Endodermal cell (in vitro differentiated cells): ENCODE data around the gene IL20RA. TPM values are rescaled to one million over a fixed set of nuclear protein-coding genes. Genes with fewer than 3 reads are reported as not detected.
"Not testable (repeated sequence)": the region's sequence is repeated elsewhere in the genome, so short reads cannot be mapped to it uniquely, and the experiment has no call there.

Experiments
- DNase-seq: peaks from one replicate; pipeline ENCODE4 v3.0.0-alpha.2; 2017
- H3K27ac ChIP-seq: 2 replicates; pipeline ENCODE4 v1.5.1; 2013; ENCODE audit warnings: mild to moderate bottlenecking, low read depth, low read length, moderate library complexity
- H3K27me3 ChIP-seq: 2 replicates; pipeline ENCODE4 v1.6.1; 2013; ENCODE audit warnings: mild to moderate bottlenecking, low read length, moderate library complexity; ENCODE audit not compliant: insufficient read depth, control insufficient read depth, poor library complexity, severe bottlenecking
- H3K36me3 ChIP-seq: 2 replicates; pipeline ENCODE4 v1.7.0; 2013; ENCODE audit warnings: mild to moderate bottlenecking, low read length, moderate library complexity; ENCODE audit not compliant: control insufficient read depth, insufficient read depth
- H3K4me1 ChIP-seq: one replicate; pipeline ENCODE4 v1.7.0; 2013; ENCODE audit warnings: low read length; ENCODE audit not compliant: control insufficient read depth, insufficient read depth
- H3K4me3 ChIP-seq: 2 replicates; pipeline ENCODE4 v1.5.1; 2013; ENCODE audit warnings: mild to moderate bottlenecking, low read length, moderate library complexity
- H3K9ac ChIP-seq: 2 replicates; pipeline ENCODE4 v1.6.1; 2013; ENCODE audit warnings: mild to moderate bottlenecking, low read length, moderate library complexity; ENCODE audit not compliant: poor library complexity, severe bottlenecking; ENCODE audit errors: extremely low read depth
- H3K9me3 ChIP-seq: 2 replicates; pipeline ENCODE4 v1.6.1; 2013; ENCODE audit warnings: mild to moderate bottlenecking, low read length, moderate library complexity; ENCODE audit not compliant: control insufficient read depth
- H3K27ac Mint-ChIP-seq: 2 replicates; pipeline ENCODE4 v1.8.0; 2020; ENCODE audit warnings: mixed read lengths
- H3K27me3 Mint-ChIP-seq: 2 replicates; pipeline ENCODE4 v1.8.0; 2021; ENCODE audit warnings: mild to moderate bottlenecking, mixed read lengths; ENCODE audit not compliant: insufficient read depth
- H3K36me3 Mint-ChIP-seq: 2 replicates; pipeline ENCODE4 v1.8.0; 2020; ENCODE audit warnings: low read depth, mixed read lengths
- H3K4me1 Mint-ChIP-seq: 2 replicates; pipeline ENCODE4 v1.8.0; 2020; ENCODE audit warnings: mixed read lengths
- H3K4me3 Mint-ChIP-seq: 2 replicates; pipeline ENCODE4 v1.8.0; 2020; ENCODE audit warnings: mild to moderate bottlenecking, moderate library complexity, mixed read lengths
- H3K9me3 Mint-ChIP-seq: 2 replicates; pipeline ENCODE4 v1.8.0; 2020; ENCODE audit warnings: mild to moderate bottlenecking, mixed read lengths
- CTCF ChIP-seq: fragments of 200-600 bp; sonication (generic); conservative IDR thresholded peaks from 2 replicates; pipeline ENCODE4 v1.5.0; 2021; ENCODE audit warnings: antibody characterized with exemption, mild to moderate bottlenecking
- WGBS, 2 experiments: methylation state at CpG; one replicate each; pipeline versions ENCODE4 v1.1.5 to v1.1.7; 2013; ENCODE audit warnings: missing lambda C conversion rate in 2 of 2, mixed read lengths in 1 of 2; ENCODE audit not compliant: insufficient coverage in 1 of 2, insufficient read length in 1 of 2; 5-methylcytosine and 5-hydroxymethylcytosine counted together
- total RNA-seq, 2 donors: library from RNA; stranded (reverse); fragmentation: NEBNext Ultra II Directional in 1 of 2; extraction: Animal tissue kit (Norgen Biotek cat#: 25700) in 1 of 2; gene quantifications; 2 replicates in 1 of 2; 3 replicates in 1 of 2; pipeline ENCODE4 v1.2.1, GENCODE V29; 2021

The IL20RA gene
- total RNA-seq, 2 donors from 2014 or later = 0.13 to 0.57 TPM

DNA sequence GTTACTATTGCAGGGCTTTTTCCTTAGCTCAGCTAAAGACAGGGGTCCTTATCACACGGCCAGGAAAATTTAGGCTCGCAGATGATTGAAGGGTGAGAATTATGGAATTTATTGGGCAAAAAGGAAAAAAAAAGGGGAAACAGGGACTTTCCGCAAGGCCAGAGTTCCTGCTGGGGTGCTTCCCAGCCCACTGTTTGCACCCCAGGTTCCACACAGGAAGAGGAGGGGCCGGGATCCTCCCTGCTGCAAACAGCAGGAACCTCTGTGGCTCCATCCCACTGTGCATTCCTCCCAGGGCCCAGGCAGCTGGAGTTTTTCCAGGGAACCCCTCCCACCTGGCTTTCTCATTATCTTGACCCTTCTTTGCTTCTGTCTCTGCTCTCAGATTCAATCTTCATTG is 35.9 kb upstream of the IL20RA start:
- Mint-ChIP-seq H3K4me3 (no peak overlapping the region), H3K27ac (no peak overlapping the region), H3K36me3 (no peaks in the 10 kb centered on the region), H3K27me3 (no peaks in the 10 kb centered on the region), H3K9me3 (peaks cover 1% of the 10 kb centered on the region), H3K4me1 (peaks cover 3% of the 10 kb centered on the region)
- H3K9me3 ChIP-seq = no peaks in the 10 kb centered on the region
- H3K9ac ChIP-seq = no peak overlapping the region
- no peaks in the 10 kb centered on the region for H3K4me1 ChIP-seq
- no peak for DNase-seq
- no peaks in the 10 kb centered on the region for H3K36me3 ChIP-seq
- TF ChIP-seq CTCF = no peak
- WGBS, 2 experiments = 80 to 100% methylated on average over 2 to 4 of the region's 4 CpGs
- H3K27me3 ChIP-seq = no peaks in the 10 kb centered on the region
- no peak overlapping the region for H3K27ac ChIP-seq
- H3K4me3 ChIP-seq = no peak overlapping the region

- peaks cover 33% of the 10 kb centered on the region for H3K9me3 Mint-ChIP-seq
- peaks cover 3% of the 10 kb centered on the region for H3K4me1 Mint-ChIP-seq
- no peak overlapping the region for H3K27ac Mint-ChIP-seq
- 75% methylated on average over 4 of the region's 4 CpGs for WGBS, 2 experiments
- no peaks in the 10 kb centered on the region for H3K9me3 ChIP-seq
- H3K27me3 Mint-ChIP-seq = peaks cover 10% of the 10 kb centered on the region
- H3K4me3 ChIP-seq = no peak overlapping the region
- no peaks in the 10 kb centered on the region for H3K36me3 ChIP-seq
- H3K27ac ChIP-seq = no peak overlapping the region
- peaks cover 2% of the 10 kb centered on the region for H3K36me3 Mint-ChIP-seq
- TF ChIP-seq CTCF = peak; percentile 94
- H3K27me3 ChIP-seq = no peaks in the 10 kb centered on the region
- no peak overlapping the region for H3K9ac ChIP-seq
- DNase-seq = peak; percentile 91
- no peaks in the 10 kb centered on the region for H3K4me1 ChIP-seq
- H3K4me3 Mint-ChIP-seq = no peak overlapping the region
These were observed 31.7 kb upstream of the IL20RA start for GRCh38 chr6:137076277-137077068.

GRCh38 chr6:137075790-137076189 is 31.0 kb upstream of the IL20RA start:
- 89% methylated on average over 3 of the region's 3 CpGs; no CpG with 5 or more reads in 1 of the 2 experiments for WGBS, 2 experiments

More at GRCh38 chr6:137075790-137076189, 31.0 kb upstream of the IL20RA start:
- not testable (repeated sequence) for H3K36me3 Mint-ChIP-seq, H3K27ac ChIP-seq, H3K4me3 ChIP-seq, H3K9me3 ChIP-seq, H3K36me3 ChIP-seq, H3K4me3 Mint-ChIP-seq, H3K4me1 ChIP-seq, H3K9ac ChIP-seq, H3K27me3 ChIP-seq, DNase-seq, H3K4me1 Mint-ChIP-seq, H3K27ac Mint-ChIP-seq
- H3K27me3 Mint-ChIP-seq = peaks cover 12% of the 10 kb centered on the region
- peaks cover 38% of the 10 kb centered on the region for H3K9me3 Mint-ChIP-seq
